Uterus (tissue), 2 donors: ENCODE results near the gene STON1.

Source experiments
- POLR2A ChIP-seq, 2 donors: fragments of 450-650 bp; IDR thresholded peaks; one replicate each; pipeline ENCODE4 v1.6.1; 2016; ENCODE audit warnings: antibody characterized with exemption in 2 of 2, mild to moderate bottlenecking in 1 of 2, moderate library complexity in 1 of 2
- TF ChIP-seq, protein P1 (sequence below), 4 experiments: fragments of 200-600 bp in 2 of 4; fragments of 450-650 bp in 2 of 4; sonication (generic) in 2 of 4; IDR thresholded peaks; one replicate each; pipeline ENCODE4 v1.5.1; 2016 to 2019; ENCODE audit warnings: antibody characterized with exemption in 4 of 4, mild to moderate bottlenecking in 2 of 4, moderate library complexity in 1 of 4

DNA sequence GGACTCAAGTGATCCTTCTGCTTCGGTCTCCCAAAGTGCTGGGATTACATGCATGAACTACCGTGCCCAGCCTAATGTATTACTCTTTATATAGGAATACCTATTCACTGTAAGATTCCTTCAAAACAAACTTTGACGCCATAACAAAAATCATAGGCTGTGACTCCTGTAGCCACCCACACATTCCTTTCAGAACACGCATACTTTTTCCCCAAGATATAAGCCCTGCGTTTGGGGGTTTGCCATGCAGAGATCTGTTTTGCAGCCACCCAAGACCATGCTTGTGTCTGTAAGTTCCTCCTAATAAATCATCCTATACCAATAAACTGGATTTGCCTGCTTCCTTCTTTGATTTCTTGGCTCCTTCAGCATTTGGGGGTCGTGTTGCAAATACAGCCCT lies 46.0 kb upstream of the STON1 start:
- no peak for TF ChIP-seq POLR2A (IDR thresholded peaks at IDR 0.05)
- TF ChIP-seq, protein P1, sequence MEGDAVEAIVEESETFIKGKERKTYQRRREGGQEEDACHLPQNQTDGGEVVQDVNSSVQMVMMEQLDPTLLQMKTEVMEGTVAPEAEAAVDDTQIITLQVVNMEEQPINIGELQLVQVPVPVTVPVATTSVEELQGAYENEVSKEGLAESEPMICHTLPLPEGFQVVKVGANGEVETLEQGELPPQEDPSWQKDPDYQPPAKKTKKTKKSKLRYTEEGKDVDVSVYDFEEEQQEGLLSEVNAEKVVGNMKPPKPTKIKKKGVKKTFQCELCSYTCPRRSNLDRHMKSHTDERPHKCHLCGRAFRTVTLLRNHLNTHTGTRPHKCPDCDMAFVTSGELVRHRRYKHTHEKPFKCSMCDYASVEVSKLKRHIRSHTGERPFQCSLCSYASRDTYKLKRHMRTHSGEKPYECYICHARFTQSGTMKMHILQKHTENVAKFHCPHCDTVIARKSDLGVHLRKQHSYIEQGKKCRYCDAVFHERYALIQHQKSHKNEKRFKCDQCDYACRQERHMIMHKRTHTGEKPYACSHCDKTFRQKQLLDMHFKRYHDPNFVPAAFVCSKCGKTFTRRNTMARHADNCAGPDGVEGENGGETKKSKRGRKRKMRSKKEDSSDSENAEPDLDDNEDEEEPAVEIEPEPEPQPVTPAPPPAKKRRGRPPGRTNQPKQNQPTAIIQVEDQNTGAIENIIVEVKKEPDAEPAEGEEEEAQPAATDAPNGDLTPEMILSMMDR (IDR thresholded peaks at IDR 0.05), result no peak
